GM18520 (cell line): Measurements from ENCODE around the gene WDR18.
A peak's percentile ranks its signal among the peaks of the same experiment; 100 is the strongest.
"Not testable (repeated sequence)": the region's sequence is repeated elsewhere in the genome, so short reads cannot be mapped to it uniquely, and the experiment has no call there.

Experiments
- ATAC-seq: cut with Tn5 transposase; IDR thresholded peaks from one replicate; pipeline ENCODE4 v1.9.1; 2021; ENCODE audit not compliant: unreplicated experiment

The WDR18 gene

GRCh38 chr19:1018393-1018792 is 34.2 kb downstream of the WDR18 start:
- ATAC-seq = no peak

- no peak for ATAC-seq
These were observed 34.9 kb downstream of the WDR18 start for GRCh38 chr19:1018932-1019615.

DNA sequence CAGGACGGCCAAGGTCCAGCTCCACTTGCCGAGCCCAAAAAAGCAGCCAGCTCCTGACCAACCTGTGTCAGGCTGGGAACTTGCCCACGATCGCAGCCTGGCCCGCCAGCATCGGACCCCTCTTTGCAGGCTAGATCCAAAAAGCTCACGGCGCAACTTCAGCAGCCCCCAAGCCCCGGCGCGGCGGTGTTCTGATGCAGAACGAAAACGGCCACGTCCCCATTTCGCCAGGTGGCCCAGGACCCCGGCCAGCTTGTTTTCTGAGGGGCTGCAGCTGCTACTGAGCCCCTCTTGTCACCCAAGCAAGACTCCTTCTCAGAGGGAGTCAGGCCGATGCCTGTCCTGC is 35.4 kb downstream of the WDR18 start:
- ATAC-seq = no peak

DNA sequence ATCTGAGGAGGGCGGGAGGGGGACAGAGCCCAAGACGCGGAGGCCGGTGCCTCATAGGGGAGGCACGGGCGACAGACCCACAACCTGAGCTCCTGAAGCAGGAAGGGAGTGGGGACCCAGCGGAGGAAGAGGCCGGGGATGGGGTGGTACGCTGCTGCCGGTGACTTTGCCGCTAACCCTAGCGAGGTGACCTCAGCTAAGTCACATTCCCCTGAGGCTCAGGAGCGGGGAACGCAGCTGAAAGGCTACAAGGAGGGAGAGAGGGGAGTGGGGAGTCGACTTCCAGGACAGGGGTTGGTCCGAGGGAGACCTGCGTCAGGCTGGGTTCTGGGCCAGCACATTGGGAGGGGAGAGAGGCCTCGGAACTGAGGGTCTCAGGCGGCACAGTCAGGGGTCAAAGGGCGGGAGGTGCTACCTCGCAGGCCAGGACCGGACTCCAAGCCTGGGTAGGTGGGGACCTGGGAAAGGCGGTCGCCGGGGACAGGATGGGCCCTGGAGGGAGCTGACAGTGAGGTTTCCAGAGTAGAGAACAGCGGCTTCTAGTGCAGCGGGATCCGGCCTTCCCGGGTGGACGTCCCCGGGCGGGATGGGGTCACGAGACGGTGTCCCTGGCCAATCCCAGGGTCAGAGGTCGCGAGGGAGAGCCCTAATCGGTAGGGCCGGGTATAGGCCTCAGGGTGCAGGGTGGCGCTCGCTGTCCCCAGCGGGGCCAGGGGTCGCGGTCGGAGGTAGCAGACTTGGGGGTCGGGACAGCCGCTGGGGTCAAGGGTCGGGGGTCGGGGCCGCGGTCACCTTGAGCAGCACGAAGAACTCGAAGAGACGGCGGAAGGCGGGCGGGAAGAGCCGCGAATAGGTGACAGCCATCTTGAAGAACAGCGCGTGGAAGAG is 36.1 kb downstream of the WDR18 start:
- ATAC-seq = no peak

DNA sequence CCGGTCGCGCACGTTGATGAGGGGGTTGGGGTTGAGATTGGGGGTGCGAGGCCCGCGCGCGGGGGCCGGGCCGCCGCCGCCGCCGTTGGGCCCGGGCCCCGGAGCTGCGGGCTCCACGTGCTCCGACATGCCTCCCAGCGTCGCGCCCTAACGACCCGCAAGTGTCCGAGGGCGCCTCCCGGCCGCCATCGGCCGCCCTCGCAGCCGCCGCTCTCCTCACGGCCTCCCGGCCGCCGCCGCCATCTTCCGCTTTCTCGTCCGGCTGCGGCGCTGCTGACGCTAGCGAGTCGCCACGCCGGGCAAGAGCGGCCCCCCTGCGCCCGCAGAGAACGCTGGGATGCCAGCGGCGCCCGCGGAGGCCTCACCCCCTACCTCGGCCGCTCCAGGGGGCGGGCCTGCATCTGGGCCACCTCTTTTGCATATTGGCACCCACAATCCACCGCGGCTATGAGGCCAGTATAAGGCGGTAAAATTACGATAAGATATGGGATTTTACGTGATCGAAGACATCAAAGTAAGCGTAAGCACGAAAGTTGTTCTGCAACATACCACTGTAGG is 36.8 kb downstream of the WDR18 start, which contains the start of gene TMEM259:
TSS of gene TMEM259 (minus strand) at position 256 of the 558 bp plus-strand sequence. CDS start at position 129, 127 bp downstream.
- peak; percentile 74 for ATAC-seq

DNA sequence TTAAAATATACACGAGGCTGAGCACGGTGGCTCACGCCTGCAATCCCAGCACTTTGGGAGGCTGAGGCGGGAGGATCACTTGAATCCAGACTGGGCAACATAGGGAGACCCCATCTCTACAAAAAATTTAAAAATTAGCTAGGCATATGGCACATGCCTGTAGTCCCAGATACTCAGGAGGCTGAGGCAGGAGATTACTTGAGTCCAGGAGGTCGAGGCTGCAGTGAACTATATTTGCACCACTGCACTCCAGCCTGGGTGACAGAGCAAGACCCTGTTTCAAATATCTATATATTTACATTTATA is 39.7 kb downstream of the WDR18 start:
- ATAC-seq = not testable (repeated sequence)

- not testable (repeated sequence) for ATAC-seq
These were observed 40.9 kb downstream of the WDR18 start for GRCh38 chr19:1025080-1025479.

GRCh38 chr19:1025960-1026782 is 42.0 kb downstream of the WDR18 start, which contains the start of gene CNN2:
CNN2 (plus strand) TSS chr19:1026608; CDS start chr19:1026662, 54 bp downstream.
- peak; percentile 51 for ATAC-seq

GRCh38 chr19:1026783-1027649 is 42.9 kb downstream of the WDR18 start:
- ATAC-seq = no peak

DNA sequence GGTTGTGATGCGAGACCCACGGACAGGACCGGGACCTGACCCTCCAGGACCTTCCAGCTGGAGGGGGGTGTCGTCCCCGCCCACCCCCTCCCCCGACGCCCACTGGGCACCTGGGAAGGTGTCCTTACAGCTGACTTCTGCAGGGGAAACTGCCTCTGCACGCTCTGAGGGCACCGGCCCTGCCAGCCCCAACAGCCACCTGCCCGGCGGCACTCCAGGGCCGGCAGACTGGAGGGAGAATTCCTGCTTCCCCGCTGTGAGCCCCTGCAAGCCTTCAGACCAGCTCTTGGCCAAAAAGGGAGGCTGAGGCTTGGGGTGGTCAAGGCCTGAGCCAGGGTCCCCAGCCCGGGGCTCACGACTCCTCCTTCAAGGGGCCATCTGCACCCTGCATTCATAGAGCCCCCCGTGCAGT is 43.5 kb downstream of the WDR18 start:
- ATAC-seq = no peak

DNA sequence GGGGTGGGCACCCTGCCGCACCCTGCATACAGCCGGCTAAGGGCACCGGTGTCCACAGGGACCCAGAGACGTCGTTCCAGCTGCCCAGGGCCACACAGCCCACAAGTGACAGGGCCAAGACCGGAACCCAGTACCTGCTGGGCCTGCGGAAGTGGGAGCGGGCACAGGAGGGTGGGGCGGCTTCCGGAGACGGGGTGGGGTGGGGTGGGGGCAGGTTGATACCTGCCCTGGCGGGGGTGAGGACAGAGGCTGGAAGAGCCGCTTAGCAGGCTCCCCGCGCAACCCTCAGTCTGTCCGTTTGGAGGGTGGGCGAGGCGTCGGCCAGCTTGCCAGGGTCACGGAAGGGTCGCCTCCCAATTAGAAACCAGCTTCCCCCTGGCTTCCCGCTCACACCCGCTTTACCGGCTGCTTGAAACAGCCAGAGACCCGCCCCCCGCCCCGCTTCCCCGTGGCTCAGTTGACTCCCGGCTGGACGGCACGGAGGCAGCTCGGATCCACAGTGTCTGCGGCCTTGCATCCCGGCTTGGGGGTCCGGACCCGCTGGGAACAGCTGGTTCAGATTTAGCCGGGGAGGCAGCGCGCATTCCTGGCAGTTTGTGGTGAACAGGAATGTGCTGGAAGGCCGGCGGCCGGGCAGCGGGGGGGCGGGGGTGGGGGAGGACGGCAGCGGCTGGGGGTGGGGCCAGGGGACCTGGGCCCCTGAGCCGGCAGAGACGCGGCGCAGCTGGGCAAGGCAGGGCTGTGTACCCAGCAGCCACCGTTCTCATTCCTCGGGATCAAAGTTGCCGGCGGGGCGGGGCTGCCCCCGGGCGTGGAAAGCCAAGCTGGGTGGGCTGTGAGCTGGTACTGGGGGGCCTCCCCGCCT is 44.1 kb downstream of the WDR18 start:
- no peak for ATAC-seq

DNA sequence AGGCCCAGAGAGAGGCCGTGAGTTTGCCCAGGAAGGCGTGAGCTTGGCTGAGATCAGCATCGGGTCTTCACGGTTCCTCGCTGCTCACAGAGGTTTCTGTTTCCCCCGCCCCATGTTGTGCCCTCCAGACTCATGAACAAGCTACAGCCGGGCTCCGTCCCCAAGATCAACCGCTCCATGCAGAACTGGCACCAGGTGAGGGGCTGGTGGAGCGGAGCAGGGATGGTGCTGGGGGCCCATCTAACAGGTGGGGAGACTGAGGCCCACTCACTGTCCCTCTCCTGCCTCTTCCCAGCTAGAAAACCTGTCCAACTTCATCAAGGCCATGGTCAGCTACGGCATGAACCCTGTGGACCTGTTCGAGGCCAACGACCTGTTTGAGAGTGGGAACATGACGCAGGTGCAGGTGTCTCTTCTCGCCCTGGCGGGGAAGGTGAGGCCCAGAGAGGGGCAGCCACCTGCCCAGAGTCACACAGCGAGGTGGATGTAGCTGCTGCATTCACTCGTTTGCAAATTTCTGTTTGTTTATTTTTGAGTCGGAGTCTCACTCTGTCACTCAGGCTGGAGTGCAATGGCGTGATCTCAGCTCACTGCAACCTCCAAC is 48.2 kb downstream of the WDR18 start:
- ATAC-seq = no peak

DNA sequence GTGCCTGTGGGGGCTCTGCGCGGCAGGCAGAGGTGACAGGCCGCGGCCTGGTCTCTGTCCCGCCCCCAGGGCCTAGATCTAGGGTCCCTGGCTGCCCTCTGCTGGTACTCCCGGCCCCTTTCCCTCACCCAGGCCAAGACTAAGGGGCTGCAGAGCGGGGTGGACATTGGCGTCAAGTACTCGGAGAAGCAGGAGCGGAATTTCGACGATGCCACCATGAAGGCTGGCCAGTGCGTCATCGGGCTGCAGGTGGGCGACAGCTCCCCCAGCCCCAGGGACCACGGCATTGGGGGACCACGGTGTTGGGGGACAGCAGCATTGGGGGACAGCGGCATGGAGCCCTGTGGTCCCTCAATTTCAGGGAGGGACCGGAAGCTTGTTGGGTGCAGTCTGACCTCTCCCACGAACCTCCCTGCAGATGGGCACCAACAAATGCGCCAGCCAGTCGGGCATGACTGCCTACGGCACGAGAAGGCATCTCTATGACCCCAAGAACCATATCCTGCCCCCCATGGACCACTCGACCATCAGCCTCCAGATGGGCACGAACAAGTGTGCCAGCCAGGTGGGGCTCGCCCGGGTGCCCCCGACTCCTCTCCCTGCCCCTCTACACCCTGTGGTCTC is 52.0 kb downstream of the WDR18 start:
- ATAC-seq = no peak

- ATAC-seq = no peak
These were observed 53.5 kb downstream of the WDR18 start for GRCh38 chr19:1037621-1038064.

DNA sequence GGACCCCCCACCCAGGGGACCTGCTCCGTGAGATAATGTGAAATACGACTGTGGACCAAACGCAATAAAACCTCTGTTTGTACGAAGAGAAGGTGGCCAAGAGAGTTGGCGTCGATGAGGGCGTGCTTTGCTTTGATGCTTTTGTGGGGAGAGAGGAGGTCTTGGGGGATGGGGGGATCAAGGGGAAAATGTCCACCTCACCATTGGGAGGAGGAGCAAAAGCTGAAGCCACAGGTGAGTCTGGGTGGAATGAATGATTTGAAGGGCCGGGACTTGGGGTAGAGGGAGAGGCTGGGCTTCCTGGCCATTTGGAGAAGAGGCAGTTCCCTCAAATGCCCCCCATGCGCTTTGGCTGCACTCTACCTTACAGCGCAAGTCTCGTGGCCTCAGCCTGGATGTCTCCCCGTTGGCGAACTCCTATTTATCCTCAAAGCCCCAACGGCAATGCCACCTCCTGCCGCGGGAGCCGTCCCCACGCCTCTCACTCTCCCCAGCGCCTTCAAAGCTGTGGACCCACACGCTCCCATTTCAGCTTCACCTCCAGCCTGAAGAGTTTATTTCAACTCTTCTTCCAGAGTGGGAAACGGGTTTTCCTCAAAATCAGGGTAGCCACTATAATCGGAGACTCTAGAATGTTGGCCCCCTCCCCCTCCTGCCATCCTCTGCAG is 55.0 kb downstream of the WDR18 start:
- no peak for ATAC-seq

- ATAC-seq = peak; percentile 75
These were observed 55.7 kb downstream of the WDR18 start, which contains the start of gene ABCA7 for GRCh38 chr19:1039646-1040475. ABCA7 (plus strand) TSS chr19:1040107; CDS start chr19:1041362, 1,255 bp downstream.
